KG1 (cell line): ENCODE data around the gene CEP85L.
A peak's percentile ranks its signal among the peaks of the same experiment; 100 is the strongest.

ENCODE experiments used
- DNase-seq: peaks from one replicate; lab custom pipeline; 2025; lab: John Stamatoyannopoulos, UW

The CEP85L gene

GRCh38 chr6:118651282-118652050 is at the start of gene CEP85L:
CEP85L (minus strand) TSS chr6:118651591; CDS start chr6:118651269, 322 bp downstream.
- DNase-seq, result peak; percentile 76

GRCh38 chr6:118700531-118700930 is 49.1 kb upstream of the CEP85L start:
- no peak for DNase-seq

- DNase-seq, result no peak
Observed at GRCh38 chr6:118697554-118697953, 46.2 kb upstream of the CEP85L start.

GRCh38 chr6:118696271-118696670 is 44.9 kb upstream of the CEP85L start:
- DNase-seq, result no peak

GRCh38 chr6:118693562-118693961 is 42.2 kb upstream of the CEP85L start:
- no peak for DNase-seq

- no peak for DNase-seq
Observed at GRCh38 chr6:118685823-118686449, 34.5 kb upstream of the CEP85L start.

GRCh38 chr6:118683881-118684872 is 32.8 kb upstream of the CEP85L start:
- DNase-seq, result no peak

- no peak for DNase-seq
Observed at GRCh38 chr6:118680452-118681095, 29.2 kb upstream of the CEP85L start.

- DNase-seq, result no peak
Observed at GRCh38 chr6:118679327-118679901, 28.0 kb upstream of the CEP85L start.

- no peak for DNase-seq
Observed at GRCh38 chr6:118678866-118679265, 27.5 kb upstream of the CEP85L start.

- no peak for DNase-seq
Observed at GRCh38 chr6:118677193-118677592, 25.8 kb upstream of the CEP85L start.

GRCh38 chr6:118675225-118675624 is 23.8 kb upstream of the CEP85L start:
- no peak for DNase-seq

GRCh38 chr6:118674772-118675171 is 23.4 kb upstream of the CEP85L start:
- DNase-seq, result no peak

- DNase-seq, result no peak
Observed at GRCh38 chr6:118672678-118673077, 21.3 kb upstream of the CEP85L start.

- no peak for DNase-seq
Observed at GRCh38 chr6:118669561-118669960, 18.2 kb upstream of the CEP85L start.

GRCh38 chr6:118668761-118669385 is 17.5 kb upstream of the CEP85L start:
- DNase-seq, result no peak

GRCh38 chr6:118667988-118668387 is 16.6 kb upstream of the CEP85L start:
- no peak for DNase-seq

GRCh38 chr6:118665011-118665410 is 13.6 kb upstream of the CEP85L start:
- no peak for DNase-seq

- DNase-seq, result no peak
Observed at GRCh38 chr6:118663993-118664985, 12.9 kb upstream of the CEP85L start.

GRCh38 chr6:118661831-118662230 is 10.4 kb upstream of the CEP85L start:
- DNase-seq, result no peak
